MM.1S (cell line): ENCODE results near the gene GSTM1.

ENCODE experiments used
- EZH2phosphoT487 ChIP-seq: fragments of 300-600 bp; sonication (generic); IDR thresholded peaks from 2 replicates; pipeline ENCODE4 v1.6.1; 2018; ENCODE audit warnings: antibody characterized with exemption, low read length
- TF ChIP-seq, protein P1 (sequence below): fragments of 300-600 bp; sonication (generic); IDR thresholded peaks from 2 replicates; pipeline ENCODE4 v1.5.1; 2016; ENCODE audit warnings: antibody characterized with exemption, low read length, mixed read lengths

DNA sequence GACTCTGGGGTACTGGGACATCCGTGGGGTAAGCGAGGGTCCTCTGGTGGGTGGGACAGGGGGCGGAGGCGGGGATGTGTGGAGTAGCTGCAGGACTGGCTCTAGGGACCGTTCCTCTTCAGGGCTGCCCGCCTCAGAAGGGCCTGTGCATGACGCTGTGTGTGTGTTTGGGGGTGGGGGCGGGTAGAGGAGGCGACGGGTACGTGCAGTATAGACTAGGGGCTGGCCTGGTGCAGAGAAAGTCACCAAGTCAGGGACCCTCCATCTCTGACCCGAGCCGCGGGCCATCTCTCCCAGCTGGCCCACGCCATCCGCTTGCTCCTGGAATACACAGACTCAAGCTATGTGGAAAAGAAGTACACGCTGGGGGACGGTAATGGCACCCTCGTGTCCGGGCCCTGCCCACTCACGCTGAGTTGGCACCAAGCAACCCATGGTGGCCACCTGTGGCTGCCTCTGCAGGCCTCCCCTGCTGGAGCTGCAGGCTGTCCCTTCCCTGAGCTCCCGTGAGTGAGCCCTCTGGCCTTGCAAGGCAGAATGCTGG is 24.8 kb downstream of the GSTM1 start:
- TF ChIP-seq, protein P1, sequence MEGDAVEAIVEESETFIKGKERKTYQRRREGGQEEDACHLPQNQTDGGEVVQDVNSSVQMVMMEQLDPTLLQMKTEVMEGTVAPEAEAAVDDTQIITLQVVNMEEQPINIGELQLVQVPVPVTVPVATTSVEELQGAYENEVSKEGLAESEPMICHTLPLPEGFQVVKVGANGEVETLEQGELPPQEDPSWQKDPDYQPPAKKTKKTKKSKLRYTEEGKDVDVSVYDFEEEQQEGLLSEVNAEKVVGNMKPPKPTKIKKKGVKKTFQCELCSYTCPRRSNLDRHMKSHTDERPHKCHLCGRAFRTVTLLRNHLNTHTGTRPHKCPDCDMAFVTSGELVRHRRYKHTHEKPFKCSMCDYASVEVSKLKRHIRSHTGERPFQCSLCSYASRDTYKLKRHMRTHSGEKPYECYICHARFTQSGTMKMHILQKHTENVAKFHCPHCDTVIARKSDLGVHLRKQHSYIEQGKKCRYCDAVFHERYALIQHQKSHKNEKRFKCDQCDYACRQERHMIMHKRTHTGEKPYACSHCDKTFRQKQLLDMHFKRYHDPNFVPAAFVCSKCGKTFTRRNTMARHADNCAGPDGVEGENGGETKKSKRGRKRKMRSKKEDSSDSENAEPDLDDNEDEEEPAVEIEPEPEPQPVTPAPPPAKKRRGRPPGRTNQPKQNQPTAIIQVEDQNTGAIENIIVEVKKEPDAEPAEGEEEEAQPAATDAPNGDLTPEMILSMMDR = no peak
- no peak for TF ChIP-seq EZH2phosphoT487
